H9 (cell line): ENCODE results near the gene LRRC10. TPM values are rescaled to one million over a fixed set of nuclear protein-coding genes. Genes with fewer than 3 reads are reported as not detected.

Experiments used
- DNase-seq: peaks from one replicate; pipeline ENCODE4 v3.0.0-alpha.2; 2017
- H2AFZ ChIP-seq: one replicate; pipeline ENCODE4 v1.6.1; 2013; ENCODE audit warnings: mild to moderate bottlenecking, low read length, control low read depth, moderate library complexity
- H2AK5ac ChIP-seq: 2 replicates; pipeline ENCODE4 v1.6.1; 2013; ENCODE audit warnings: low read length, control low read depth, mixed read lengths; ENCODE audit not compliant: insufficient read length
- H2BK120ac ChIP-seq: one replicate; pipeline ENCODE4 v1.6.1; 2013; ENCODE audit warnings: low read depth, mild to moderate bottlenecking, low read length, control low read depth, inconsistent platforms; ENCODE audit not compliant: poor library complexity, severe bottlenecking
- H2BK12ac ChIP-seq: 2 replicates; pipeline ENCODE4 v1.6.1; 2013; ENCODE audit warnings: low read length, control low read depth, mixed read lengths, low read depth; ENCODE audit not compliant: insufficient read length
- H2BK15ac ChIP-seq: 2 replicates; pipeline ENCODE4 v1.6.1; 2013; ENCODE audit warnings: low read depth, low read length, control low read depth
- H2BK20ac ChIP-seq: one replicate; pipeline ENCODE4 v1.6.1; 2013; ENCODE audit warnings: low read depth, mild to moderate bottlenecking, low read length, control low read depth, inconsistent platforms; ENCODE audit not compliant: poor library complexity, severe bottlenecking
- H2BK5ac ChIP-seq: 2 replicates; pipeline ENCODE4 v1.6.1; 2013; ENCODE audit warnings: low read length, control low read depth, mixed read lengths; ENCODE audit not compliant: insufficient read length
- H3K14ac ChIP-seq: 2 replicates; pipeline ENCODE4 v1.6.1; 2013; ENCODE audit warnings: low read length, control low read depth; ENCODE audit not compliant: insufficient read depth
- H3K18ac ChIP-seq: 2 replicates; pipeline ENCODE4 v1.6.1; 2013; ENCODE audit warnings: low read depth, mild to moderate bottlenecking, mixed read lengths, low read length, control low read depth; ENCODE audit not compliant: insufficient read length
- H3K23ac ChIP-seq: 2 replicates; pipeline ENCODE4 v1.6.1; 2013; ENCODE audit warnings: low read length, control low read depth, mixed read lengths, low read depth; ENCODE audit not compliant: insufficient read length
- H3K23me2 ChIP-seq: 2 replicates; pipeline ENCODE4 v1.6.1; 2013; ENCODE audit warnings: low read depth, mild to moderate bottlenecking, mixed read lengths, low read length, control low read depth; ENCODE audit not compliant: insufficient read length, poor library complexity, severe bottlenecking
- H3K27ac ChIP-seq: 2 replicates; pipeline ENCODE4 v1.5.1; 2013; ENCODE audit warnings: low read length, control low read depth, mixed read lengths, low read depth; ENCODE audit not compliant: insufficient read length
- H3K27me3 ChIP-seq: 2 replicates; pipeline ENCODE4 v1.6.1; 2013; ENCODE audit warnings: low read length, control low read depth, inconsistent platforms; ENCODE audit not compliant: insufficient read depth
- H3K4ac ChIP-seq: 2 replicates; pipeline ENCODE4 v1.6.1; 2013; ENCODE audit warnings: low read depth, mild to moderate bottlenecking, control low read depth, inconsistent platforms, low read length, moderate library complexity
- H3K4me1 ChIP-seq: 2 replicates; pipeline ENCODE4 v1.6.1; 2013; ENCODE audit warnings: low read length, control low read depth, inconsistent platforms; ENCODE audit not compliant: insufficient read depth
- H3K4me2 ChIP-seq: 2 replicates; pipeline ENCODE4 v1.6.1; 2013; ENCODE audit warnings: low read length, control low read depth, mixed read lengths; ENCODE audit not compliant: insufficient read length, insufficient read depth
- H3K56ac ChIP-seq: 2 replicates; pipeline ENCODE4 v1.6.1; 2013; ENCODE audit warnings: low read depth, mild to moderate bottlenecking, mixed read lengths, low read length, control low read depth; ENCODE audit not compliant: insufficient read length
- H3K79me1 ChIP-seq: 2 replicates; pipeline ENCODE4 v1.6.1; 2013; ENCODE audit warnings: low read depth, mild to moderate bottlenecking, moderate library complexity, low read length, control low read depth, inconsistent platforms; ENCODE audit not compliant: insufficient read depth, poor library complexity, severe bottlenecking
- H3K79me2 ChIP-seq: 2 replicates; pipeline ENCODE4 v1.6.1; 2013; ENCODE audit warnings: low read length, control low read depth, inconsistent platforms; ENCODE audit not compliant: insufficient read depth
- H3K9ac ChIP-seq: 2 replicates; pipeline ENCODE4 v1.6.1; 2013; ENCODE audit warnings: low read length, control low read depth, mixed read lengths; ENCODE audit not compliant: insufficient read length; ENCODE audit errors: extremely low read depth
- H3K9me3 ChIP-seq: one replicate; pipeline ENCODE4 v1.6.1; 2013; ENCODE audit warnings: low read depth, low read length, inconsistent platforms; ENCODE audit not compliant: control insufficient read depth
- H3T11ph ChIP-seq: one replicate; pipeline ENCODE4 v1.6.1; 2013; ENCODE audit warnings: mild to moderate bottlenecking, low read length, control low read depth, inconsistent platforms
- H4K20me1 ChIP-seq: one replicate; pipeline ENCODE4 v1.6.1; 2013; ENCODE audit not compliant: control insufficient read depth, insufficient read length, insufficient read depth
- H4K5ac ChIP-seq: 2 replicates; pipeline ENCODE4 v1.6.1; 2013; ENCODE audit warnings: low read depth, mild to moderate bottlenecking, mixed read lengths, low read length, control low read depth; ENCODE audit not compliant: insufficient read length
- H4K8ac ChIP-seq: replicated peaks from 2 replicates; pipeline ENCODE4 v1.6.1; 2013; ENCODE audit warnings: low read length, control low read depth, mixed read lengths, low read depth; ENCODE audit not compliant: insufficient read length
- H4K91ac ChIP-seq: 2 replicates; pipeline ENCODE4 v1.6.1; 2013; ENCODE audit warnings: low read depth, mild to moderate bottlenecking, moderate library complexity, mixed read lengths, low read length, control low read depth; ENCODE audit not compliant: insufficient read length
- H3K27ac Mint-ChIP-seq, 3 experiments: 2 replicates in 2 of 3; 3 replicates in 1 of 3; pipeline ENCODE4 v1.8.0; 2020 to 2021; ENCODE audit warnings: mixed read lengths in 3 of 3, mild to moderate bottlenecking in 1 of 3, moderate library complexity in 1 of 3
- H3K27me3 Mint-ChIP-seq: 2 replicates; pipeline ENCODE4 v1.8.0; 2021; ENCODE audit warnings: low read depth, mild to moderate bottlenecking, moderate library complexity, mixed read lengths
- H3K36me3 Mint-ChIP-seq, 3 experiments: 2 replicates in 2 of 3; 3 replicates in 1 of 3; pipeline ENCODE4 v1.8.0; 2020 to 2021; ENCODE audit warnings: low read depth in 3 of 3, mixed read lengths in 3 of 3; ENCODE audit not compliant: insufficient read depth in 1 of 3
- H3K4me1 Mint-ChIP-seq, 2 experiments: 2 replicates each; pipeline ENCODE4 v1.8.0; 2020; ENCODE audit warnings: mixed read lengths in 2 of 2
- H3K4me3 Mint-ChIP-seq, 2 experiments: 2 replicates in 1 of 2; 3 replicates in 1 of 2; pipeline ENCODE4 v1.8.0; 2020 to 2021; ENCODE audit warnings: mild to moderate bottlenecking in 2 of 2, mixed read lengths in 2 of 2, moderate library complexity in 1 of 2
- H3K9me3 Mint-ChIP-seq, 2 experiments: 2 replicates in 1 of 2; 3 replicates in 1 of 2; pipeline ENCODE4 v1.8.0; 2020; ENCODE audit warnings: mild to moderate bottlenecking in 2 of 2, mixed read lengths in 2 of 2, moderate library complexity in 1 of 2
- WGBS: extraction: QIAGEN DNeasy Blood & Tissue Kit; methylation state at CpG from one replicate; pipeline ENCODE4 v1.1.7; 2013; ENCODE audit warnings: missing lambda C conversion rate, low lambda C conversion rate, mixed read lengths; ENCODE audit not compliant: insufficient read length; ENCODE audit errors: extremely low coverage; 5-methylcytosine and 5-hydroxymethylcytosine counted together
- total RNA-seq: library from RNA; stranded (reverse); gene quantifications from 2 replicates; pipeline ENCODE4 v1.2.1, GENCODE V29; 2021
- TF ChIP-seq, protein P1 (sequence below): fragments of 200-600 bp; sonication (generic); conservative IDR thresholded peaks from 3 replicates; pipeline ENCODE4 v1.8.0; 2021; ENCODE audit warnings: antibody characterized with exemption, mild to moderate bottlenecking

Gene LRRC10
- total RNA-seq, 1 experiment from 2014 or later: not detected

DNA sequence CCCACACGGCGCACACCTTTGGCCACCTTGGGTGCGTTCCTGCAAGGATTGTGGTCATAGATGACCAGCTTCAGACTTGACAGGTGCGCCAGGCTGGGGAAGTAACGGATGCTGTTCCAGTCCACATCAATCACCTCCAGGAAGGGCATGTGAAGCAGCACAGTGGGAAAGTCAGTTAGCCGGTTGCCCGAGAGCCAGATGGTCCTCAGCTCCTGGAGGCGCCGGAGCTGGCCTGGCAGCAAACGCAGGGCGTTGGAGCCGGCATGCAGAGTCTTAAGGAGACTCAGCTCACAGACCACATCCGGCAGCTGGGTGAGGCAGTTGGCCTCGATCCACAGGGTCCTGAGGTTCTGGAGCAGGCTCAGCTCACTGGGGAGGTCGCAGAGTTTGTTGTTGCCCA, 581 bp downstream of the LRRC10 start:
- no peaks in the 10 kb centered on the region for H3K27me3 ChIP-seq
- H3K36me3 Mint-ChIP-seq: no peaks in the 10 kb centered on the region
- peaks cover 3% of the 10 kb centered on the region in 2 experiments; a peak in 2 of 4 replicates for H3K4me1 Mint-ChIP-seq
- no peak overlapping the region for H3K27ac Mint-ChIP-seq
- TF ChIP-seq, protein P1, sequence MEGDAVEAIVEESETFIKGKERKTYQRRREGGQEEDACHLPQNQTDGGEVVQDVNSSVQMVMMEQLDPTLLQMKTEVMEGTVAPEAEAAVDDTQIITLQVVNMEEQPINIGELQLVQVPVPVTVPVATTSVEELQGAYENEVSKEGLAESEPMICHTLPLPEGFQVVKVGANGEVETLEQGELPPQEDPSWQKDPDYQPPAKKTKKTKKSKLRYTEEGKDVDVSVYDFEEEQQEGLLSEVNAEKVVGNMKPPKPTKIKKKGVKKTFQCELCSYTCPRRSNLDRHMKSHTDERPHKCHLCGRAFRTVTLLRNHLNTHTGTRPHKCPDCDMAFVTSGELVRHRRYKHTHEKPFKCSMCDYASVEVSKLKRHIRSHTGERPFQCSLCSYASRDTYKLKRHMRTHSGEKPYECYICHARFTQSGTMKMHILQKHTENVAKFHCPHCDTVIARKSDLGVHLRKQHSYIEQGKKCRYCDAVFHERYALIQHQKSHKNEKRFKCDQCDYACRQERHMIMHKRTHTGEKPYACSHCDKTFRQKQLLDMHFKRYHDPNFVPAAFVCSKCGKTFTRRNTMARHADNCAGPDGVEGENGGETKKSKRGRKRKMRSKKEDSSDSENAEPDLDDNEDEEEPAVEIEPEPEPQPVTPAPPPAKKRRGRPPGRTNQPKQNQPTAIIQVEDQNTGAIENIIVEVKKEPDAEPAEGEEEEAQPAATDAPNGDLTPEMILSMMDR: no peak
- H2BK5ac ChIP-seq: no peak overlapping the region
- no peak overlapping the region for H3K4me2 ChIP-seq
- H3K4ac ChIP-seq: no peak overlapping the region
- no peak overlapping the region for H3K23ac ChIP-seq
- H3K18ac ChIP-seq: no peak overlapping the region
- H2BK20ac ChIP-seq: no peak overlapping the region
- DNase-seq: no peak
- H3T11ph ChIP-seq: no peak overlapping the region
- H3K56ac ChIP-seq: no peak overlapping the region
- no peak overlapping the region for H2AFZ ChIP-seq
- H3K4me1 ChIP-seq: no peaks in the 10 kb centered on the region
- no peak overlapping the region for H3K4me3 Mint-ChIP-seq
- WGBS: no CpG with 5 or more reads among the region's 15 CpGs
- no peaks in the 10 kb centered on the region for H3K9me3 Mint-ChIP-seq
- H3K14ac ChIP-seq: no peak overlapping the region
- H2BK120ac ChIP-seq: no peak overlapping the region
- H3K27me3 Mint-ChIP-seq: no peaks in the 10 kb centered on the region; the same call in 1 of the 2 replicates
- no peaks in the 10 kb centered on the region for H4K20me1 ChIP-seq
- H4K8ac ChIP-seq: no peak overlapping the region
- no peaks in the 10 kb centered on the region for H3K9me3 ChIP-seq
- no peak overlapping the region for H4K91ac ChIP-seq
- no peaks in the 10 kb centered on the region for H3K79me1 ChIP-seq
- H2AK5ac ChIP-seq: no peak overlapping the region
- no peak overlapping the region for H4K5ac ChIP-seq
- no peak overlapping the region for H3K27ac ChIP-seq
- no peak overlapping the region for H2BK15ac ChIP-seq
- H3K23me2 ChIP-seq: no peaks in the 10 kb centered on the region
- H2BK12ac ChIP-seq: no peak overlapping the region
- no peaks in the 10 kb centered on the region for H3K79me2 ChIP-seq
- H3K9ac ChIP-seq: no peak overlapping the region
